Measurements from ENCODE around the gene TMEM52. TPM values are rescaled to one million over a fixed set of nuclear protein-coding genes. Genes with fewer than 3 reads are reported as not detected.

Gene TMEM52
- total and polyA plus RNA-seq, 4 donors, result 2.6 to 13.1 (median 3.0) TPM

DNA sequence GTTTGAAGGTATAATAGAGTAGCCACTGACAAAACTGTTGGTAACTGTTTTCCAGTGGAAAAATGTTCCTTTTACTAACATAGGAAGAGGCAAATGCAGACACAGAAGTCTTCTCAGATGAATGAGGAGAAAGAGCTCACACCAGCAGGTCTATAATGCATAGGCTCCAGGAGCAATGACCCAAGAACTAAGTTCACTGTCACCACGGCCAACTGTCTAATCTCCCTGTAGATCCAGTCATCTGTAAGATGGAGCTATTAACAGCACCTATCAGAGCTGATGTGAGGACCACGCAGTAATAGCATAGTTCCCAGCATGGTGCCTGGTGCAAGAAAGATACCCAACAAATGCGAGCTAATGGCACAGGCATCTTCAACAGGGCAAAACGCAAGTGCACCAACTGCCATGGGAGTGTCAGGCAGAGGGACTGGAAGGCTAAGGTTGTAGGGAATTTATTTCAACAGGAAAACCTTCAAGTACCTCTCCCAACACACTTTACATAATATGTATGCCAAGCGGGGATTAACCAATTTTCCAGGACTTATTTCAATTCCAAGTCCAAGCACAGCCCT is 41.1 kb downstream of the TMEM52 start:
- Histone ChIP-seq H3K36me3 (ENCODE audit: control insufficient read depth in 4 of 4, insufficient read depth in 3 of 4, low read depth in 1 of 4, low read length in 3 of 4) (peaks cover 0 to 6% (median 0%) of the 10 kb centered on the region in 4 donors), H3K27ac (ENCODE audit: low read depth in 1 of 2, low read length in 2 of 2) (no peak overlapping the region), H3K4me1 (ENCODE audit: control insufficient read depth in 4 of 4, insufficient read depth in 4 of 4, low read length in 3 of 4) (peaks cover 6 to 40% (median 28%) of the 10 kb centered on the region in 4 donors), H3K9ac (ENCODE audit: low read depth in 1 of 2, low read length in 2 of 2) (no peak overlapping the region), H3K27me3 (ENCODE audit: control insufficient read depth in 4 of 4, insufficient read depth in 4 of 4, low read length in 3 of 4) (no peaks in the 10 kb centered on the region), H3K9me3 (ENCODE audit: control insufficient read depth in 4 of 4, low read length in 3 of 4) (no peaks in the 10 kb centered on the region), H3K4me3 (ENCODE audit: low read depth in 1 of 3, low read length in 3 of 3) (no peak overlapping the region)
- 84% methylated on average over 5 of the region's 5 CpGs for WGBS
- DNase-seq (ENCODE audit: low spot score), result no peak
- TF ChIP-seq HNF4A (conservative IDR thresholded peaks at IDR 0.05) (no peak), YY1 (IDR thresholded peaks at IDR 0.05) (no peak)
- TF ChIP-seq, protein P1, sequence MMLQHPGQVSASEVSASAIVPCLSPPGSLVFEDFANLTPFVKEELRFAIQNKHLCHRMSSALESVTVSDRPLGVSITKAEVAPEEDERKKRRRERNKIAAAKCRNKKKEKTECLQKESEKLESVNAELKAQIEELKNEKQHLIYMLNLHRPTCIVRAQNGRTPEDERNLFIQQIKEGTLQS (IDR thresholded peaks at IDR 0.05), result no peak

GRCh38 chr1:1876335-1876930 is 42.6 kb downstream of the TMEM52 start:
- no peaks in the 10 kb centered on the region for H3K27me3 ChIP-seq (ENCODE audit: control insufficient read depth in 4 of 4, insufficient read depth in 4 of 4, low read length in 3 of 4)
- H3K4me3 ChIP-seq (ENCODE audit: low read depth in 1 of 3, low read length in 3 of 3), result no peak overlapping the region
- no peak for DNase-seq (ENCODE audit: low spot score)
- TF ChIP-seq ZBTB33 (IDR thresholded peaks at IDR 0.05) (no peak), FOXA2 (IDR thresholded peaks at IDR 0.05) (no peak), HNF4G (IDR thresholded peaks at IDR 0.05) (no peak), CTCF (IDR thresholded peaks at IDR 0.05; ENCODE audit: low read depth, low read length, missing input control) (no peak), RAD21 (IDR thresholded peaks at IDR 0.05) (no peak), RXRA (IDR thresholded peaks at IDR 0.05) (no peak), FOXA1 (IDR thresholded peaks at IDR 0.05) (no peak), TAF1 (conservative IDR thresholded peaks at IDR 0.05) (no peak), HNF4A (conservative IDR thresholded peaks at IDR 0.05) (no peak), EGR1 (IDR thresholded peaks at IDR 0.05; ENCODE audit: low read depth in 2 of 2) (no peak), SP1 (IDR thresholded peaks at IDR 0.05) (no peak), YY1 (IDR thresholded peaks at IDR 0.05) (no peak), GABPA (IDR thresholded peaks at IDR 0.05 in 1 of 2, conservative IDR thresholded peaks at IDR 0.05 in 1 of 2) (no peak), JUND (IDR thresholded peaks at IDR 0.05) (no peak), NR2F2 (IDR thresholded peaks at IDR 0.05) (no peak)
- TF ChIP-seq, protein P2, sequence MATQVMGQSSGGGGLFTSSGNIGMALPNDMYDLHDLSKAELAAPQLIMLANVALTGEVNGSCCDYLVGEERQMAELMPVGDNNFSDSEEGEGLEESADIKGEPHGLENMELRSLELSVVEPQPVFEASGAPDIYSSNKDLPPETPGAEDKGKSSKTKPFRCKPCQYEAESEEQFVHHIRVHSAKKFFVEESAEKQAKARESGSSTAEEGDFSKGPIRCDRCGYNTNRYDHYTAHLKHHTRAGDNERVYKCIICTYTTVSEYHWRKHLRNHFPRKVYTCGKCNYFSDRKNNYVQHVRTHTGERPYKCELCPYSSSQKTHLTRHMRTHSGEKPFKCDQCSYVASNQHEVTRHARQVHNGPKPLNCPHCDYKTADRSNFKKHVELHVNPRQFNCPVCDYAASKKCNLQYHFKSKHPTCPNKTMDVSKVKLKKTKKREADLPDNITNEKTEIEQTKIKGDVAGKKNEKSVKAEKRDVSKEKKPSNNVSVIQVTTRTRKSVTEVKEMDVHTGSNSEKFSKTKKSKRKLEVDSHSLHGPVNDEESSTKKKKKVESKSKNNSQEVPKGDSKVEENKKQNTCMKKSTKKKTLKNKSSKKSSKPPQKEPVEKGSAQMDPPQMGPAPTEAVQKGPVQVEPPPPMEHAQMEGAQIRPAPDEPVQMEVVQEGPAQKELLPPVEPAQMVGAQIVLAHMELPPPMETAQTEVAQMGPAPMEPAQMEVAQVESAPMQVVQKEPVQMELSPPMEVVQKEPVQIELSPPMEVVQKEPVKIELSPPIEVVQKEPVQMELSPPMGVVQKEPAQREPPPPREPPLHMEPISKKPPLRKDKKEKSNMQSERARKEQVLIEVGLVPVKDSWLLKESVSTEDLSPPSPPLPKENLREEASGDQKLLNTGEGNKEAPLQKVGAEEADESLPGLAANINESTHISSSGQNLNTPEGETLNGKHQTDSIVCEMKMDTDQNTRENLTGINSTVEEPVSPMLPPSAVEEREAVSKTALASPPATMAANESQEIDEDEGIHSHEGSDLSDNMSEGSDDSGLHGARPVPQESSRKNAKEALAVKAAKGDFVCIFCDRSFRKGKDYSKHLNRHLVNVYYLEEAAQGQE (IDR thresholded peaks at IDR 0.05), result no peak
- TF ChIP-seq, protein P1 (IDR thresholded peaks at IDR 0.05), result no peak
- TF ChIP-seq, protein P3, sequence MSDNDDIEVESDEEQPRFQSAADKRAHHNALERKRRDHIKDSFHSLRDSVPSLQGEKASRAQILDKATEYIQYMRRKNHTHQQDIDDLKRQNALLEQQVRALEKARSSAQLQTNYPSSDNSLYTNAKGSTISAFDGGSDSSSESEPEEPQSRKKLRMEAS (IDR thresholded peaks at IDR 0.05), result no peak
- H3K9ac ChIP-seq (ENCODE audit: low read depth in 1 of 2, low read length in 2 of 2), result no peak overlapping the region
- WGBS, result 90% methylated on average over 11 of the region's 11 CpGs
- peaks cover 2 to 41% (median 25%) of the 10 kb centered on the region in 4 donors for H3K4me1 ChIP-seq (ENCODE audit: control insufficient read depth in 4 of 4, insufficient read depth in 4 of 4, low read length in 3 of 4)
- H3K36me3 ChIP-seq (ENCODE audit: control insufficient read depth in 4 of 4, insufficient read depth in 3 of 4, low read depth in 1 of 4, low read length in 3 of 4), result peaks cover 0 to 6% (median 0%) of the 10 kb centered on the region in 4 donors
- H3K27ac ChIP-seq (ENCODE audit: low read depth in 1 of 2, low read length in 2 of 2), result no peak overlapping the region
- no peaks in the 10 kb centered on the region for H3K9me3 ChIP-seq (ENCODE audit: control insufficient read depth in 4 of 4, low read length in 3 of 4)
